ENCODE data around the gene CDHR4.
"Not testable (repeated sequence)": the region's sequence is repeated elsewhere in the genome, so short reads cannot be mapped to it uniquely, and the experiment has no call there.

DNA sequence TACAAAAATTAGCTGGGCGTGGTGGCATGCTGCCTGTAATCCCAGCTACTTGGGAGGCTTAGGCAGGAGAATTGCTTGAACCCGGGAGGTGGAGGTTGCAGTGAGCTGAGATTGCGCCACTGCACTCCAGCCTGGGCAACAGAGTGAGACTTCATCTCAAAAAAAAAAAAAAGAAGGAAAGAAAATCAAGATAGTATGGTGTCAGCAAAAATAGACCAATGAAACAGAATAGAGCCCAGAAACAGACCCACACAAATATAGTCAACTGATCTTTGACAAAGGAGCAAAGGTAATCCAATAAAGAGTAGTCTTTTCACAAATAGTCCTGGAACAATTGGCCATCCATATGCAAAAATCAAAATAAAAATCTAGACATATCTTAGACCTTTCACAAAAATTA lies 23.5 kb upstream of the CDHR4 start:
- TF ChIP-seq, protein P1, sequence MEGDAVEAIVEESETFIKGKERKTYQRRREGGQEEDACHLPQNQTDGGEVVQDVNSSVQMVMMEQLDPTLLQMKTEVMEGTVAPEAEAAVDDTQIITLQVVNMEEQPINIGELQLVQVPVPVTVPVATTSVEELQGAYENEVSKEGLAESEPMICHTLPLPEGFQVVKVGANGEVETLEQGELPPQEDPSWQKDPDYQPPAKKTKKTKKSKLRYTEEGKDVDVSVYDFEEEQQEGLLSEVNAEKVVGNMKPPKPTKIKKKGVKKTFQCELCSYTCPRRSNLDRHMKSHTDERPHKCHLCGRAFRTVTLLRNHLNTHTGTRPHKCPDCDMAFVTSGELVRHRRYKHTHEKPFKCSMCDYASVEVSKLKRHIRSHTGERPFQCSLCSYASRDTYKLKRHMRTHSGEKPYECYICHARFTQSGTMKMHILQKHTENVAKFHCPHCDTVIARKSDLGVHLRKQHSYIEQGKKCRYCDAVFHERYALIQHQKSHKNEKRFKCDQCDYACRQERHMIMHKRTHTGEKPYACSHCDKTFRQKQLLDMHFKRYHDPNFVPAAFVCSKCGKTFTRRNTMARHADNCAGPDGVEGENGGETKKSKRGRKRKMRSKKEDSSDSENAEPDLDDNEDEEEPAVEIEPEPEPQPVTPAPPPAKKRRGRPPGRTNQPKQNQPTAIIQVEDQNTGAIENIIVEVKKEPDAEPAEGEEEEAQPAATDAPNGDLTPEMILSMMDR (IDR thresholded peaks at IDR 0.05), result not testable (repeated sequence)
- not testable (repeated sequence) for TF ChIP-seq POLR2A (IDR thresholded peaks at IDR 0.05)

All from right lobe of liver (tissue), 4 donors.